ENCODE measurements around the gene ELOVL6.

DNA sequence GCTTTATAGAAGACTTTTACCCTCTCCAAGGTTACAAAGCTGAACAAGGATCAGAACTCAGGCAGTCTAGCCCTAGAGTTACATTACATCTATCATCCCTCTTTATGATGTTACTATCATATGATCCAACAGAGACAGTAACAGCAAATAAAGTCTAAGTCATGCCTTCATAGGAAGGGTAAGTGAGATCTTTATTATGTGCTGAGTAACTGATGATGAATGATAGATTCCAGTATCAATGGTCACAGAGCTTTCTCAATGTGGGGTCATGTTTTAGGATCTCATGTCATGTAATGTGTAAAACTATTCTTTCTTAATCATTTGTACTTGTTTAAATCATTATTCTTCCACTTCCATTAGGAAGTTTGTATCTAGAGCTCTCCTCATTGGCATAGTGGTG lies 22.8 kb downstream of the ELOVL6 start:
- TF ChIP-seq, protein P1, sequence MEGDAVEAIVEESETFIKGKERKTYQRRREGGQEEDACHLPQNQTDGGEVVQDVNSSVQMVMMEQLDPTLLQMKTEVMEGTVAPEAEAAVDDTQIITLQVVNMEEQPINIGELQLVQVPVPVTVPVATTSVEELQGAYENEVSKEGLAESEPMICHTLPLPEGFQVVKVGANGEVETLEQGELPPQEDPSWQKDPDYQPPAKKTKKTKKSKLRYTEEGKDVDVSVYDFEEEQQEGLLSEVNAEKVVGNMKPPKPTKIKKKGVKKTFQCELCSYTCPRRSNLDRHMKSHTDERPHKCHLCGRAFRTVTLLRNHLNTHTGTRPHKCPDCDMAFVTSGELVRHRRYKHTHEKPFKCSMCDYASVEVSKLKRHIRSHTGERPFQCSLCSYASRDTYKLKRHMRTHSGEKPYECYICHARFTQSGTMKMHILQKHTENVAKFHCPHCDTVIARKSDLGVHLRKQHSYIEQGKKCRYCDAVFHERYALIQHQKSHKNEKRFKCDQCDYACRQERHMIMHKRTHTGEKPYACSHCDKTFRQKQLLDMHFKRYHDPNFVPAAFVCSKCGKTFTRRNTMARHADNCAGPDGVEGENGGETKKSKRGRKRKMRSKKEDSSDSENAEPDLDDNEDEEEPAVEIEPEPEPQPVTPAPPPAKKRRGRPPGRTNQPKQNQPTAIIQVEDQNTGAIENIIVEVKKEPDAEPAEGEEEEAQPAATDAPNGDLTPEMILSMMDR (IDR thresholded peaks at IDR 0.05) = no peak
- no peak for TF ChIP-seq POLR2A (IDR thresholded peaks at IDR 0.05)
